DOHH2 (cell line): ENCODE measurements around the gene CDH4.

Source experiments
- H3F3A ChIP-seq: fragments of 200-600 bp; sonication (generic), shearing (Covaris generic); 2 replicates; pipeline ENCODE4 v1.6.0; 2016; ENCODE audit warnings: antibody characterized with exemption, mild to moderate bottlenecking; ENCODE audit not compliant: control insufficient read depth, insufficient read depth
- H3K27ac ChIP-seq: fragments of 200-600 bp; sonication (generic); 2 replicates; pipeline ENCODE4 v1.5.1; 2014; ENCODE audit warnings: low read depth, mild to moderate bottlenecking, low read length, moderate library complexity
- H3K27me3 ChIP-seq: fragments of 200-600 bp; sonication (generic); 2 replicates; pipeline ENCODE4 v1.6.1; 2014; ENCODE audit warnings: mild to moderate bottlenecking, low read length, mixed read lengths; ENCODE audit not compliant: control insufficient read depth
- H3K36me3 ChIP-seq: fragments of 200-600 bp; sonication (generic); 2 replicates; pipeline ENCODE4 v1.6.1; 2014; ENCODE audit warnings: mild to moderate bottlenecking, low read length, moderate library complexity, mixed read lengths; ENCODE audit not compliant: control insufficient read depth
- H3K4me1 ChIP-seq: fragments of 200-600 bp; sonication (generic); 2 replicates; pipeline ENCODE4 v1.6.1; 2014; ENCODE audit warnings: mild to moderate bottlenecking, low read length, mixed read lengths; ENCODE audit not compliant: control insufficient read depth
- H3K4me2 ChIP-seq: fragments of 200-600 bp; sonication (generic); 2 replicates; pipeline ENCODE4 v1.6.0; 2014; ENCODE audit warnings: mild to moderate bottlenecking, low read length, moderate library complexity
- H3K4me3 ChIP-seq: fragments of 200-600 bp; sonication (generic); 2 replicates; pipeline ENCODE4 v1.5.1; 2014; ENCODE audit warnings: mild to moderate bottlenecking, low read length, mixed read lengths
- H3K79me2 ChIP-seq: fragments of 200-600 bp; sonication (generic); 2 replicates; pipeline ENCODE4 v1.6.1; 2014; ENCODE audit warnings: mild to moderate bottlenecking, low read length, mixed read lengths; ENCODE audit not compliant: control insufficient read depth
- H3K9me2 ChIP-seq: fragments of 200-600 bp; sonication (generic); replicated peaks from 2 replicates; pipeline ENCODE4 v1.6.1; 2014; ENCODE audit warnings: mild to moderate bottlenecking, low read length, mixed read lengths; ENCODE audit not compliant: control insufficient read depth
- H3K9me3 ChIP-seq: fragments of 200-600 bp; sonication (generic); 2 replicates; pipeline ENCODE4 v1.6.1; 2014; ENCODE audit warnings: antibody characterized with exemption, low read length, mixed read lengths; ENCODE audit not compliant: control insufficient read depth, insufficient read depth
- H4K20me1 ChIP-seq: fragments of 200-600 bp; sonication (generic); 2 replicates; pipeline ENCODE4 v1.6.0; 2014; ENCODE audit warnings: low read depth, mild to moderate bottlenecking, antibody characterized with exemption, low read length, moderate library complexity; ENCODE audit not compliant: control insufficient read depth, insufficient read depth
- CTCF ChIP-seq: fragments of 200-600 bp; sonication (generic); IDR thresholded peaks from one replicate; pipeline ENCODE4 v1.5.1; 2014; ENCODE audit warnings: antibody characterized with exemption, mild to moderate bottlenecking, low read depth, low read length; ENCODE audit not compliant: poor library complexity, severe bottlenecking
- EZH2phosphoT487 ChIP-seq: fragments of 200-600 bp; sonication (generic); IDR thresholded peaks from 2 replicates; pipeline ENCODE4 v1.6.1; 2017; ENCODE audit warnings: borderline replicate concordance, mild to moderate bottlenecking, antibody characterized with exemption, low read length, moderate library complexity, mixed read lengths

CDH4 gene

GRCh38 chr20:61823242-61823641 lies 571.2 kb downstream of the CDH4 start:
- Histone ChIP-seq H3K4me3 (no peak overlapping the region), H3K79me2 (no peaks in the 10 kb centered on the region), H3K9me2 (no peaks in the 10 kb centered on the region), H3K4me2 (no peak overlapping the region), H4K20me1 (no peaks in the 10 kb centered on the region), H3K27me3 (no peaks in the 10 kb centered on the region), H3K36me3 (no peaks in the 10 kb centered on the region), H3K27ac (no peak overlapping the region), H3K4me1 (no peaks in the 10 kb centered on the region), H3F3A (no peaks in the 10 kb centered on the region), H3K9me3 (no peaks in the 10 kb centered on the region)
- TF ChIP-seq EZH2phosphoT487 (no peak), CTCF (no peak)

- Histone ChIP-seq H4K20me1 (no peaks in the 10 kb centered on the region), H3K4me1 (no peaks in the 10 kb centered on the region), H3K27me3 (no peaks in the 10 kb centered on the region), H3K9me2 (no peaks in the 10 kb centered on the region), H3F3A (no peaks in the 10 kb centered on the region), H3K27ac (no peak overlapping the region), H3K4me2 (no peak overlapping the region), H3K4me3 (no peak overlapping the region), H3K36me3 (no peaks in the 10 kb centered on the region), H3K9me3 (no peaks in the 10 kb centered on the region), H3K79me2 (no peaks in the 10 kb centered on the region)
- TF ChIP-seq CTCF, result no peak
- no peak for TF ChIP-seq EZH2phosphoT487
Measured at GRCh38 chr20:61828891-61829290, 576.8 kb downstream of the CDH4 start.

GRCh38 chr20:61829526-61829925 lies 577.5 kb downstream of the CDH4 start:
- H3K79me2 ChIP-seq, result no peaks in the 10 kb centered on the region
- H3F3A ChIP-seq, result no peaks in the 10 kb centered on the region
- H3K9me2 ChIP-seq, result no peaks in the 10 kb centered on the region
- H3K27me3 ChIP-seq, result no peaks in the 10 kb centered on the region
- no peaks in the 10 kb centered on the region for H3K4me1 ChIP-seq
- H3K4me3 ChIP-seq, result no peak overlapping the region
- TF ChIP-seq EZH2phosphoT487, result no peak
- TF ChIP-seq CTCF, result no peak
- no peaks in the 10 kb centered on the region for H3K36me3 ChIP-seq
- H3K27ac ChIP-seq, result no peak overlapping the region
- no peaks in the 10 kb centered on the region for H3K9me3 ChIP-seq
- H4K20me1 ChIP-seq, result no peaks in the 10 kb centered on the region
- H3K4me2 ChIP-seq, result no peak overlapping the region
